GM12878 (cell line): Measurements from ENCODE around the gene HS6ST3. TPM values are rescaled to one million over a fixed set of nuclear protein-coding genes. Genes with fewer than 3 reads are reported as not detected.

Source experiments
- ATAC-seq: fragments of 200-7000 bp; cut with Tn5 transposase; 3 replicates; pipeline ENCODE4 v1.9.1; 2020; ENCODE audit warnings: mild to moderate bottlenecking, moderate library complexity
- BruUV-seq: library from RNA; stranded (reverse); fragments of 400-500 nt; replicated peaks from 2 replicates; lab custom pipeline; 2021; lab: Mats Ljungman, UMichigan
- CTCF ChIA-PET: fragments of 300-600 bp; sonication (Branson Sonifier 250); formaldehyde crosslinking; extraction: SDS; loops from one replicate; lab custom pipeline; 2021; ENCODE audit warnings: inconsistent platforms; lab: Yijun Ruan, JAX
- POLR2A ChIA-PET: fragments of 350-600 bp; formaldehyde crosslinking; extraction: SDS; loops from one replicate; lab custom pipeline; 2021; ENCODE audit warnings: inconsistent platforms; lab: Charles Lee
- RAD21 ChIA-PET: fragments of 300-600 bp; sonication (Branson Sonifier 250); formaldehyde crosslinking; loops from one replicate; lab custom pipeline; 2023; ENCODE audit warnings: antibody characterized with exemption; ENCODE audit not compliant: unreplicated experiment; lab: Charles Lee
- SMC1A ChIA-PET: fragments of 300-600 bp; sonication (Branson Sonifier 250); formaldehyde crosslinking; loops from one replicate; lab custom pipeline; 2023; ENCODE audit not compliant: unreplicated experiment, uncharacterized antibody; lab: Charles Lee
- DNase-seq: peaks from one replicate; pipeline ENCODE4 v3.0.0-alpha.2; 2011; ENCODE audit warnings: low read depth, low spot score
- FAIRE-seq: peaks from 3 replicates; lab custom pipeline; 2011; peaks lifted over from hg19 to GRCh38; lab: Jason Lieb, UNC
- H2AFZ ChIP-seq: 2 replicates; pipeline ENCODE4 v1.6.0; 2011; ENCODE audit warnings: low read depth, low read length, control low read depth; ENCODE audit not compliant: control insufficient read depth
- H3K27ac ChIP-seq: 2 replicates; pipeline ENCODE4 v1.5.1; 2011; ENCODE audit warnings: control low read depth; ENCODE audit not compliant: control insufficient read depth, insufficient read depth
- H3K27me3 ChIP-seq, 2 experiments: replicated peaks in 1 of 2; 2 replicates each; pipeline versions ENCODE4 v1.6.0 to v1.6.1; 2011; ENCODE audit warnings: low read length in 1 of 2; ENCODE audit not compliant: control insufficient read depth in 2 of 2, insufficient read depth in 2 of 2
- H3K36me3 ChIP-seq, 2 experiments: 2 replicates each; pipeline ENCODE4 v1.5.1; 2011; ENCODE audit warnings: low read length in 1 of 2; ENCODE audit not compliant: control insufficient read depth in 2 of 2, insufficient read depth in 2 of 2
- H3K4me1 ChIP-seq: 2 replicates; pipeline ENCODE4 v1.6.1; 2011; ENCODE audit warnings: mild to moderate bottlenecking, low read length, moderate library complexity, mixed read lengths; ENCODE audit not compliant: control insufficient read depth, insufficient read depth
- H3K4me2 ChIP-seq: 2 replicates; pipeline ENCODE4 v1.6.0; 2011; ENCODE audit warnings: control low read depth; ENCODE audit not compliant: control insufficient read depth, insufficient read depth
- H3K4me3 ChIP-seq: fragments of 200-600 bp; sonication (generic); 2 replicates; pipeline ENCODE4 v1.5.1; 2016
- H3K79me2 ChIP-seq: 2 replicates; pipeline ENCODE4 v1.6.0; 2011; ENCODE audit warnings: low read length; ENCODE audit not compliant: control insufficient read depth, insufficient read depth
- H3K9ac ChIP-seq: 2 replicates; pipeline ENCODE4 v1.8.0; 2011; ENCODE audit warnings: low read length, control low read depth, mixed read lengths; ENCODE audit not compliant: control insufficient read depth, insufficient read depth
- H3K9me3 ChIP-seq: replicated peaks from 3 replicates; pipeline ENCODE4 v1.5.1; 2011; ENCODE audit warnings: mild to moderate bottlenecking, low read length; ENCODE audit not compliant: control insufficient read depth, insufficient read depth
- H4K20me1 ChIP-seq: 2 replicates; pipeline ENCODE4 v1.6.0; 2011; ENCODE audit not compliant: control insufficient read depth, insufficient read depth
- E2F4 ChIP-seq: IDR thresholded peaks from 2 replicates; pipeline ENCODE4 v1.6.1; 2012; ENCODE audit warnings: low read depth, low read length, improper control_type of control experiment
- GABPA ChIP-seq: IDR thresholded peaks from 2 replicates; pipeline ENCODE4 v1.6.1; 2014; ENCODE audit warnings: antibody characterized with exemption, low read depth, mild to moderate bottlenecking, inconsistent platforms
- HDAC2 ChIP-seq: fragments of 200-600 bp; sonication (generic); IDR thresholded peaks from 2 replicates; pipeline ENCODE4 v1.6.1; 2017
- MEF2A ChIP-seq: IDR thresholded peaks from 2 replicates; pipeline ENCODE4 v1.6.1; 2011; ENCODE audit warnings: low read depth, mild to moderate bottlenecking, low read length, moderate library complexity; ENCODE audit not compliant: insufficient read depth
- MLLT1 ChIP-seq: fragments of 450-650 bp; IDR thresholded peaks from 2 replicates; pipeline ENCODE4 v1.6.1; 2016; ENCODE audit warnings: mild to moderate bottlenecking
- NR2F1 ChIP-seq: fragments of 450-650 bp; conservative IDR thresholded peaks from 2 replicates; pipeline ENCODE4 v1.6.1; 2017; ENCODE audit warnings: mild to moderate bottlenecking
- PML ChIP-seq: IDR thresholded peaks from 2 replicates; pipeline ENCODE4 v1.6.1; 2012; ENCODE audit warnings: low read length, inconsistent platforms
- PRDM15 ChIP-seq: fragments of 450-650 bp; formaldehyde crosslinking; IDR thresholded peaks from 2 replicates; pipeline ENCODE4 v1.4.0; 2020; ENCODE audit warnings: mild to moderate bottlenecking, moderate library complexity
- RCOR1 ChIP-seq: conservative IDR thresholded peaks from 2 replicates; pipeline ENCODE4 v1.6.1; 2012; ENCODE audit warnings: low read depth, low read length, improper control_type of control experiment
- SMC3 ChIP-seq: IDR thresholded peaks from 2 replicates; pipeline ENCODE4 v1.6.1; 2011; ENCODE audit warnings: low read length, improper control_type of control experiment, borderline replicate concordance
- TCF3 ChIP-seq: IDR thresholded peaks from 2 replicates; pipeline ENCODE4 v1.6.1; 2012; ENCODE audit warnings: low read depth, mild to moderate bottlenecking, low read length, borderline replicate concordance; ENCODE audit not compliant: insufficient read depth
- TCF7 ChIP-seq: IDR thresholded peaks from 2 replicates; pipeline ENCODE4 v1.6.1; 2014; ENCODE audit warnings: antibody characterized with exemption, borderline replicate concordance
- YY1 ChIP-seq: IDR thresholded peaks from 2 replicates; pipeline ENCODE4 v1.6.1; 2011; ENCODE audit warnings: low read depth, mild to moderate bottlenecking, low read length
- ZNF592 ChIP-seq: fragments of 450-650 bp; IDR thresholded peaks from 2 replicates; pipeline ENCODE4 v1.6.1; 2017; ENCODE audit warnings: mild to moderate bottlenecking, moderate library complexity
- ZNF622 ChIP-seq: fragments of 450-650 bp; IDR thresholded peaks from 2 replicates; pipeline ENCODE4 v1.6.1; 2017; ENCODE audit warnings: mild to moderate bottlenecking, inconsistent platforms
- WGBS: methylation state at CpG from one replicate; pipeline ENCODE4 v1.1.6; 2016; ENCODE audit warnings: low lambda C conversion rate; ENCODE audit not compliant: insufficient replicate concordance, insufficient coverage; ENCODE audit errors: missing lambda C conversion rate; 5-methylcytosine and 5-hydroxymethylcytosine counted together
- in situ Hi-C: fragments of 300-500 bp; cut with MboI; formaldehyde crosslinking; loops from 9 replicates; pipeline ENCODE4 v1.14.3; 2018; ENCODE audit warnings: mixed read lengths
- intact Hi-C: fragments of 100-400 bp; cut with micrococcal nuclease; formaldehyde crosslinking; loops from one replicate; pipeline ENCODE4 v1.14.2; 2022; ENCODE audit not compliant: unreplicated experiment
- polyA plus RNA-seq, 11 experiments: library from polyadenylated mRNA; depleted of rRNA in 4 of 11; unstranded in 6 of 11; stranded (reverse) in 5 of 11; fragments of >200 nt; fragmentation: Nextera tagmentation in 4 of 11; fragmentation: Illumina TruSeq in 1 of 11; extraction: Ambion mirVana in 4 of 11; extraction: Trizol in 1 of 11; gene quantifications; 1 replicate in 1 of 11; 2 replicates in 10 of 11; pipeline versions ENCODE4 v1.2.1 to v1.2.3, GENCODE V29; 2011 to 2016; ENCODE audit warnings: inconsistent platforms in 2 of 11, missing spikeins in 2 of 11, low read depth in 1 of 11
- total RNA-seq, 4 experiments: library from RNA; depleted of rRNA in 3 of 4; stranded (reverse); fragments of >200 nt in 3 of 4; fragmentation: Illumina TruSeq in 1 of 4; extraction: Trizol in 1 of 4; gene quantifications; 2 replicates each; pipeline versions ENCODE4 v1.2.1 to v1.2.3, GENCODE V29; 2013 to 2021

Gene HS6ST3
- total and polyA plus RNA-seq, 10 of the 15 experiments (the other 5 are each of a cell fraction or from before 2014, with no cell fraction given), result under 0.01 to 2.9 TPM; not detected in 8

- DNase-seq, result no peak
- 1% methylated on average over 3 of the region's 3 CpGs for WGBS
- H3K36me3 ChIP-seq, result no peaks in the 10 kb centered on the region
- POLR2A ChIA-PET, result no interaction called here
- H3K79me2 ChIP-seq, result no peaks in the 10 kb centered on the region
- no peak for ATAC-seq
- RAD21 ChIA-PET, result no interaction called here
- H3K9ac ChIP-seq, result no peak overlapping the region
- CTCF ChIA-PET, result no interaction called here
- H3K27ac ChIP-seq, result no peak overlapping the region
- no peak overlapping the region for H3K4me2 ChIP-seq
- in situ Hi-C loops, result no loop called here
- no peaks in the 10 kb centered on the region; a peak in 1 of 4 replicates for H3K27me3 ChIP-seq
- H3K9me3 ChIP-seq, result no peaks in the 10 kb centered on the region
- intact Hi-C loops, result no loop called here
- no peaks in the 10 kb centered on the region for H3K4me1 ChIP-seq
- no peaks in the 10 kb centered on the region for H4K20me1 ChIP-seq
- FAIRE-seq, result no peak
- SMC1A ChIA-PET, result interaction anchor here (1.6 kb wide), 1 partner anchor 11 kb away, joined by 3 read pairs; no protein-coding TSS in a partner anchor
- BruUV-seq, result no TSS peak
- H3K4me3 ChIP-seq, result no peak overlapping the region
- H2AFZ ChIP-seq, result no peak overlapping the region
- TF ChIP-seq HDAC2, result no peak
- TF ChIP-seq TCF3, result no peak
- no peak for TF ChIP-seq RCOR1
- TF ChIP-seq ZNF622, result no peak
- no peak for TF ChIP-seq PRDM15 (CRISPR knock-in tag)
- TF ChIP-seq TCF7, result no peak
- TF ChIP-seq NR2F1, result no peak
- no peak for TF ChIP-seq MEF2A
- TF ChIP-seq SMC3, result no peak
- TF ChIP-seq E2F4, result no peak
- TF ChIP-seq ZNF592, result no peak
- no peak for TF ChIP-seq MLLT1
- TF ChIP-seq YY1, result no peak
- no peak for TF ChIP-seq PML
- TF ChIP-seq GABPA, result no peak
These were observed 101.5 kb downstream of the HS6ST3 start for GRCh38 chr13:96191367-96191766.
